Bronchial epithelial cell (primary cell): ENCODE measurements around the gene GIMAP7. TPM values are rescaled to one million over a fixed set of nuclear protein-coding genes. Genes with fewer than 3 reads are reported as not detected.

Experiments
- DNase-seq: peaks from one replicate; pipeline ENCODE4 v3.0.0-alpha.2; 2010; ENCODE audit warnings: low read depth
- FAIRE-seq: peaks from 2 replicates; lab custom pipeline; 2011; peaks lifted over from hg19 to GRCh38; lab: Jason Lieb, UNC
- H3K27me3 ChIP-seq: 2 replicates; pipeline ENCODE4 v1.5.1; 2011; ENCODE audit warnings: low read length; ENCODE audit not compliant: control insufficient read depth, insufficient read depth
- H3K36me3 ChIP-seq: 2 replicates; pipeline ENCODE4 v1.5.1; 2011; ENCODE audit warnings: low read length; ENCODE audit not compliant: control insufficient read depth, insufficient read depth
- H3K4me3 ChIP-seq: 2 replicates; pipeline ENCODE4 v1.5.1; 2011; ENCODE audit warnings: mild to moderate bottlenecking, low read depth, low read length, control low read depth
- total RNA-seq: library from RNA; depleted of rRNA; stranded (reverse); fragments of >200 nt; gene quantifications from 2 replicates; pipeline ENCODE4 v1.2.1, GENCODE V29; 2014
- TF ChIP-seq, protein P1 (sequence below): IDR thresholded peaks from 2 replicates; pipeline ENCODE4 v1.5.1; 2011; ENCODE audit warnings: mild to moderate bottlenecking, moderate library complexity, low read length, control low read depth, inconsistent platforms; ENCODE audit not compliant: insufficient read depth, severe bottlenecking

GIMAP7 gene
- total RNA-seq, 1 donor from 2014 or later = not detected

DNA sequence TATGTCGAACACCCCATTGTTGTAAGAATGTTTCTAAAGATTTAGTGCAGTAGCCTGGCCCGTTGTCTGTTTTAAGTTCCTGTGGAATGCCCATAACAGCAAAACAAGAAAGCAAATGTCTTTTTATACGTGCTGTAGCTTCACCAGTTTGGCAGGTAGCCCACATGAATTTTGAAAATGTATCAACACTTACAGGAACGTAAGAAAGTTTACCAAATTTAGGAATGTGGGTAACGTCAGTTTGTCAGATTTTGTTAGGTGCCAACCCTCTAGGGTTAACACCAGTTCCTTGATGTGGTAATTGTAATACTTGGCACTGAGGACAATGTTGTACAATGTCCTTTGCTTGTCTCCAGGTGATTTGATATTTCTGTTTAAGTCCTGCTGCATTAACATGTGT is 49.3 kb downstream of the GIMAP7 start:
- no peak overlapping the region for H3K4me3 ChIP-seq
- FAIRE-seq = no peak
- TF ChIP-seq, protein P1, sequence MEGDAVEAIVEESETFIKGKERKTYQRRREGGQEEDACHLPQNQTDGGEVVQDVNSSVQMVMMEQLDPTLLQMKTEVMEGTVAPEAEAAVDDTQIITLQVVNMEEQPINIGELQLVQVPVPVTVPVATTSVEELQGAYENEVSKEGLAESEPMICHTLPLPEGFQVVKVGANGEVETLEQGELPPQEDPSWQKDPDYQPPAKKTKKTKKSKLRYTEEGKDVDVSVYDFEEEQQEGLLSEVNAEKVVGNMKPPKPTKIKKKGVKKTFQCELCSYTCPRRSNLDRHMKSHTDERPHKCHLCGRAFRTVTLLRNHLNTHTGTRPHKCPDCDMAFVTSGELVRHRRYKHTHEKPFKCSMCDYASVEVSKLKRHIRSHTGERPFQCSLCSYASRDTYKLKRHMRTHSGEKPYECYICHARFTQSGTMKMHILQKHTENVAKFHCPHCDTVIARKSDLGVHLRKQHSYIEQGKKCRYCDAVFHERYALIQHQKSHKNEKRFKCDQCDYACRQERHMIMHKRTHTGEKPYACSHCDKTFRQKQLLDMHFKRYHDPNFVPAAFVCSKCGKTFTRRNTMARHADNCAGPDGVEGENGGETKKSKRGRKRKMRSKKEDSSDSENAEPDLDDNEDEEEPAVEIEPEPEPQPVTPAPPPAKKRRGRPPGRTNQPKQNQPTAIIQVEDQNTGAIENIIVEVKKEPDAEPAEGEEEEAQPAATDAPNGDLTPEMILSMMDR = no peak
- H3K27me3 ChIP-seq = no peaks in the 10 kb centered on the region
- no peak for DNase-seq
- H3K36me3 ChIP-seq = no peaks in the 10 kb centered on the region

GRCh38 chr7:150564566-150564965 is 49.9 kb downstream of the GIMAP7 start:
- Histone ChIP-seq H3K36me3 (no peaks in the 10 kb centered on the region), H3K27me3 (no peaks in the 10 kb centered on the region), H3K4me3 (no peak overlapping the region)
- DNase-seq (no peak), FAIRE-seq (no peak)
- TF ChIP-seq, protein P1 = no peak

DNA sequence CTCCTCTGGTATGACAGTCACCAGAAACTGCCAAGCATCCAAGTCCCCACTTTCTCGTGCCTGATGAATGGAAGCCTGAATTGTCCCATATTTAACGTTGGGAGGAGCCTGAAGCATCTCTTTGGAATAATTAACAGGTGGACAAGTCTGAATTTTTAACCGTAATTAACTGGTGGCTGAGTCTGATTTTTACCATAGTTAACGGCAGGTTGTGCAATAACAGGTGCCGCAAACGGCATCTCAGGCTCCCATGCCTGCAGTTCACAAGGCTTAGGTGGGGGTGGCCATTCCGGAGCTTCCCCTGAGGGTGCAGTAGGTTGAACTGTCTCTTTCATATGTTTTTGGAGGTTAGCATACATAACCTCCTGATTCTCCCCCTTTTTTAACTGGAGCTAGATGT is 50.6 kb downstream of the GIMAP7 start:
- Histone ChIP-seq H3K36me3 (no peaks in the 10 kb centered on the region), H3K27me3 (no peaks in the 10 kb centered on the region), H3K4me3 (no peak overlapping the region)
- DNase-seq (no peak), FAIRE-seq (no peak)
- TF ChIP-seq, protein P1 = no peak

- H3K4me3 ChIP-seq = no peak overlapping the region
- DNase-seq (no peak), FAIRE-seq (no peak)
- H3K27me3 ChIP-seq = no peaks in the 10 kb centered on the region
- TF ChIP-seq, protein P1 = no peak
- no peaks in the 10 kb centered on the region for H3K36me3 ChIP-seq
Observed at GRCh38 chr7:150566123-150566522, 51.5 kb downstream of the GIMAP7 start.

DNA sequence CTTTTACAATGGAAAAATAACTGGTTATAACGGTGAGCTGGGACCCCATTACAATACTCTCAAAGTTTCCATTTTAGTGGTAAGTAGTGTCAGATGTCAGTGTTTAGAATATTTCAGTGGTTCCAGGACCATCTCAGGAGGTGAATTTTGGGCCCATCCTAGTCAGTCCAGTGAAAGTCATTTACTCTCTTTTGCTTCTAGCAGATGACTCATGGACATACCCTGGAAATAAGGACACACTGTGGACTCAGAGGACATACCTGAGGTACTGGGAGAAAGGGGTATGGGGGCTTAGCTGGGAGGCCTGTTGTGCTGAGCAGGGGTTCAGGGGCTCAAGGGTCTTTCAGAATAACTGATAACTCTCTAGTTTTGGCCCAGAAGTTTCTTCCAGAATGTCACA is 51.9 kb downstream of the GIMAP7 start:
- TF ChIP-seq, protein P1 = no peak
- DNase-seq (no peak), FAIRE-seq (no peak)
- Histone ChIP-seq H3K4me3 (no peak overlapping the region), H3K27me3 (no peaks in the 10 kb centered on the region), H3K36me3 (no peaks in the 10 kb centered on the region)

DNA sequence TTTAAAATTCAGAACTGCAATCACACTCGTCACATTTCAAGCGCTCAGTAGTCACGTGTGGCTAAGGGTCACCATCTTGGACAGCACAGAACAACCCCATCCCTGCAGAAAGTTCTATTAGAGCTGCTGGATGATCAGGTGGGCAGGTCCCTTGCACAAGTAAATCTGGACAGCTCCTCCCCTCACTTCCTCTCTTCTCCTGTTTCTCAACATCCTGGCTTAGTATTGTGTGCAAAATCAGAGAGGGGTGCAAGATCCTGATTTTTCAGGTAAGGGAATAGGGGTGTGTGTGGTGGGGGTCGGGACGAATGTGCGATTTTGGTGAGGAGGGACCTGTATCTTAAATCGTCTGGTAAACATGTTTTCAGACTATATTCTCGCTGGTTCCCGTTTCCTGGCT is 52.5 kb downstream of the GIMAP7 start, which contains the start of gene GIMAP4:
Gene GIMAP4, plus strand, starts transcription at position 222 of the 400 bp plus-strand sequence. CDS start 2,512 bp downstream, outside the sequence.
- Histone ChIP-seq H3K27me3 (no peaks in the 10 kb centered on the region), H3K36me3 (no peaks in the 10 kb centered on the region), H3K4me3 (no peak within 1 kb of the TSS)
- FAIRE-seq = no peak
- DNase-seq = no peak
- TF ChIP-seq, protein P1 = no peak
